Measurements from ENCODE around the gene LTB4R. TPM values are rescaled to one million over a fixed set of nuclear protein-coding genes. Genes with fewer than 3 reads are reported as not detected.

Gene LTB4R, protein sequence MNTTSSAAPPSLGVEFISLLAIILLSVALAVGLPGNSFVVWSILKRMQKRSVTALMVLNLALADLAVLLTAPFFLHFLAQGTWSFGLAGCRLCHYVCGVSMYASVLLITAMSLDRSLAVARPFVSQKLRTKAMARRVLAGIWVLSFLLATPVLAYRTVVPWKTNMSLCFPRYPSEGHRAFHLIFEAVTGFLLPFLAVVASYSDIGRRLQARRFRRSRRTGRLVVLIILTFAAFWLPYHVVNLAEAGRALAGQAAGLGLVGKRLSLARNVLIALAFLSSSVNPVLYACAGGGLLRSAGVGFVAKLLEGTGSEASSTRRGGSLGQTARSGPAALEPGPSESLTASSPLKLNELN
- 1.4 and 2.2 TPM in 2 replicates for total RNA-seq

DNA sequence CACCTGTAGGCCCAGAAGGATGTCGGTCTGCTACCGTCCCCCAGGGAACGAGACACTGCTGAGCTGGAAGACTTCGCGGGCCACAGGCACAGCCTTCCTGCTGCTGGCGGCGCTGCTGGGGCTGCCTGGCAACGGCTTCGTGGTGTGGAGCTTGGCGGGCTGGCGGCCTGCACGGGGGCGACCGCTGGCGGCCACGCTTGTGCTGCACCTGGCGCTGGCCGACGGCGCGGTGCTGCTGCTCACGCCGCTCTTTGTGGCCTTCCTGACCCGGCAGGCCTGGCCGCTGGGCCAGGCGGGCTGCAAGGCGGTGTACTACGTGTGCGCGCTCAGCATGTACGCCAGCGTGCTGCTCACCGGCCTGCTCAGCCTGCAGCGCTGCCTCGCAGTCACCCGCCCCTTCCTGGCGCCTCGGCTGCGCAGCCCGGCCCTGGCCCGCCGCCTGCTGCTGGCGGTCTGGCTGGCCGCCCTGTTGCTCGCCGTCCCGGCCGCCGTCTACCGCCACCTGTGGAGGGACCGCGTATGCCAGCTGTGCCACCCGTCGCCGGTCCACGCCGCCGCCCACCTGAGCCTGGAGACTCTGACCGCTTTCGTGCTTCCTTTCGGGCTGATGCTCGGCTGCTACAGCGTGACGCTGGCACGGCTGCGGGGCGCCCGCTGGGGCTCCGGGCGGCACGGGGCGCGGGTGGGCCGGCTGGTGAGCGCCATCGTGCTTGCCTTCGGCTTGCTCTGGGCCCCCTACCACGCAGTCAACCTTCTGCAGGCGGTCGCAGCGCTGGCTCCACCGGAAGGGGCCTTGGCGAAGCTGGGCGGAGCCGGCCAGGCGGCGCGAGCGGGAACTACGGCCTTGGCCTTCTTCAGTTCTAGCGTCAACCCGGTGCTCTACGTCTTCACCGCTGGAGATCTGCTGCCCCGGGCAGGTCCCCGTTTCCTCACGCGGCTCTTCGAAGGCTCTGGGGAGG is at the start of gene LTB4R:
TSS of gene LTB4R (plus strand) at position 857 of the 959 bp plus-strand sequence. CDS start 4,150 bp downstream, outside the sequence.

DNA sequence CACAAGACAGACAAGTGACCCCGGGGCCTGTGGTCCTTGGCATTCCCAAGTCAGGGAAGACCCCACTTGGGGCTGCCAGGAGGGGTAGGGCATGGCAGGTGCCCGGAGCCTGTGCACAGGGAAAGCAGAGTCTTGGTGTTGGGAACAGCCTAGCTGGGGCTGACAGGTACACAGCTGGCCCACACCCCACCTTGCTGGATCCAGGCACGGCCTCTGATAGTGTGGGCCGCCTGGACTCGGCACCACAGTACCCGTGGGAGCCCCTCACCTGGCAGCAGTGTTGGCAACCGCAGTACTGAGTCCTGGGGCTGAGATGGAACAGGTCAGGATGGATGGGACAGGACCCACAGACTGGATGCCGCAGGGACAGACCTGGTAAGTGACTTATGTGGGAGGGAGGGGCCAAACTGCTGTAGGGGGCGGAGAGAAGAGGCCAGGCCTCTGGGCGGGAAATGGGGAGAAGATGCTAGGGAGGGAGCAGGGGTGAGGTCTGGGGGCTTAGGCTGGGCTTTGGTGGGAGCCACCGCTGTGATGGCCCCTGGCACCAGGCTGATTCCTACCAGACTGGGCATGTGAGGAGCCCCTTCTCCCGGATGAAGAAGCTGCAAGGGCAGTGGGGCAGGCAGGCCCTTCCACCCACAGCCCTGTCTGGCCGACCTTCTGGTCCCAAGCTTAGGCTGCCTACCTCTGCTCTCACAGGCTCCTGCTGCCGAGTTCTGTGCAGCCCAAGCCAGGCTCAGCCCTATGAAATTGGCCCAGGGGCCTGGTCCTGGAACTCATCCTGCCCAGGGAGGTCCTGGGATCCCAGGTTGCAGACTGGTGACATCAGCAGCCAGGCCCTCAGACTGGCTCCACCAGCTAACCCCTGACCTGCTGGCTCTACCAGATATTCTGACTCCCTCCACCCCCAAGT is 48.2 kb upstream of the LTB4R start, which contains the start of gene TGM1:
TSS of gene TGM1 (minus strand) at position 357 of the 913 bp plus-strand sequence. CDS start 825 bp downstream, outside the sequence.

DNA sequence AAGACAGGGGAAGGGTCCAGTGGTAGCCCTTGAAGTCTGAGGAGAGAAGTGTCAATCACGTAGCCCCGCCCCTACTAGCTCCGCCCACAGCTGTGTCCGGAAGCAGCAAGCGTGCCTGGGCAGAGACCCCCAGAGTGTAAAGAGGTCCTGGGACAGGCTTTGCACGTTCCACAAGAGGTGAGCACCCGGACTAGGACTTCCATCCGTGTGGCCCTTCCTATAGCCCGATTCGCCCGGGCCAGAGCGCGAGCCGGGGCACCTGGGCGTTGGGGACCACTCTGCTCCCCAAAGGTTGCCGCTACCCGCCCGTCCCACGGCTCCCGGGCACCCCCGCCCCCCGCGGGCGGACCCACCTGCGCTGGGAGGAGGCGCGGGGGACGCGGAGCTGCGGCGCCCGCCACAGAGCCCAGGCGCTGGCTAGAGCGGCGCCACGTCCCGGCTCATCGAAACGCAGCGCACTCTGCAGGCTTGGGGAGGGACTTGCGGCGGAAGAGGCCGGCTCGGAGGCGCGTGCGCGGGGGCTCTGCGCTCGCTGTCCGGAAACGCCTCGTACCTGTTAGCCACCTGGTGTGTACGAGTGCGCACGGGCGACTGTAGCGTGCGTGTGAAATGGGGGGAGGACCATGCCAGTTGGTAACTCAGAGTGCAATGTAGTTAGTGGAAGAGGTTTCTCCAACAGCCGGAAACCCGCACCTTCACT is 40.0 kb upstream of the LTB4R start, which contains the start of gene RABGGTA:
TSS of gene RABGGTA (minus strand) at position 464 of the 700 bp plus-strand sequence. CDS start 482 bp downstream, outside the sequence.

DNA sequence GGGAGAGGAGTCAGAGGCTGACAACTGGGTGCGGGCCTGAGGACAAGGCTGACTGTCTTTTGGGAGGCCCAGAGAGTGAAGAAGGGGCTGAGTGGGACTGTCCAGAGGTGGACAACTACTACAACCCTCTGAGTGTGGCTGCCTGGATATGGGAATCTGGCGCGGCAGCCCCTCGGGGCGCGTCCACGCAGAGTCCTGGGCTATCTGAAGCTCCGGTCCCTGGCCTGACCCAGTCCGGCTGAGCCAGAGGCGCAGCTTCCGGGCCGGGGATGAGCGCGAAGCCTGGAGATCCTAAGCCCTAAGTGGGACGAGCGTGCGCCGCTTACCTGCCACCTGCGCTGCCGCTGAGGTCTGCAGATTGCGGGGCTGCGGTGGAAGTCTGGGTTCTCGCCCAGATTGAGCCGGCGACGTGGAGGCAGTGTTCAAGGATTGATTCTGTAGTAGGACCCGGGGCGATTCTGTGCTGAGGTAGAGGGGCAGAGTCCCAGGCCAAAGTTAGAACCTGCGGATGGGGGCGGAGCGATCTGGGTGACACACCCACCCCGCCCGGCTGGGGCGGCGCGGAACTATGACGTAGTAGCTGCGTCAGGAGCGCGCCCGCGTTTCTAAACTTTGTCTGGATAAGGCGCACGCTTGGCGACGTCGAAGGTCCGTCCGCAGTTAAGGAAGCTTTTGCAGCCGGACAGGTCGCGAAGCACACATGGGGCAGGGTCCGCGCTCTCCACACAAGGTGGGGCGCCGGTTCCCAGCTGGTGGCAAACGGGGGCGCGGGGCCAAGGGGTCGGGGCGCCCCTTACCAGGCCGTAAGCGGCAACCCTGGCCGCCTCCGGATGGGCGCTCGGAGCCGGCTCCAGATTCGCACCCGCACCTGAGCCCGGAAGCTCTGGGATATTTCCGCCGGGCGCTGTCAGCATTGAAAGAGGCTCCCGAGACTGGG is 11.8 kb upstream of the LTB4R start, which contains the start of the genes DHRS1 and NOP9:
TSS of gene DHRS1 (minus strand) at position 526 of the 937 bp plus-strand sequence. CDS start 674 bp downstream, outside the sequence.
TSS of gene NOP9 (plus strand) at position 596 of the 937 bp plus-strand sequence. CDS start at position 701, 105 bp downstream.

DNA sequence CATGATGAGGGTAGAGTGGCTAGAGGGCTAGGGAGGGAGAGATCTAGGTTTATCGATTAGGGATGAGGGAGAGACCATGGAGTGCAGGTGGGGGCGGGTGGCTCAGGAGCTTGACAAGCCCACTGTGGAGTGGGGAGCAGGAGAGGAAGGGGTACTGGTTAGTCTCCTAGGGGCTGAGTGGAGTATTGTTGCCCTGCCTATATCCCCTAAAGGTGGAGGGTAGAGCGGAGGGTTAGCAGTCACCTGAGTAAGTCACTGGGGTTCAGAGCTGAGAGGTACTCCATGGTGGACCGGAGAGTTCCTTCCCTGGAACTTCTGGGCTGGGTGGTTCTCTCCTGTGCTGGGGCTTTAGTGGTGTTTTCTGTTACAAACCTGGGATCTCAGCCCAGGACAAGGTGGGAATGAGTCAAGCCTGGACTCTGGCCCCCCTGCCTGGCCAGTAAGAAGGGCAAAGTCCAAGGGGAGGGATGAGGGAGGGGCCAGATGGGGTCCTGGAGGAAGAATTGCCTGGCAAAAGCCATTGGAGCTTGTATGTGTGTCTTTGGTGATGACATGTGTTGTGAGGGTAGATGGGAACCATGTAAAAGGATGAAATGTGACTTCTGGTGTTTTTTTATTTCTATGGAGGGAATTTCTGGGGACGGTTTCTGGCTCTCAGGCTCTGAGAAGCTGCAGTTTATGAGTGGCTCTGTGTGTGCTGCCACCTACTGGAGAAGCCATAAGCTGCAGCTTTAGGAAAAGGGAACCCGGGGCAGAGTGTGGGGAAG is 3.5 kb upstream of the LTB4R start, which contains the start of gene CIDEB:
TSS of gene CIDEB (minus strand) at position 403 of the 767 bp plus-strand sequence. CDS start at position 284, 119 bp downstream.

DNA sequence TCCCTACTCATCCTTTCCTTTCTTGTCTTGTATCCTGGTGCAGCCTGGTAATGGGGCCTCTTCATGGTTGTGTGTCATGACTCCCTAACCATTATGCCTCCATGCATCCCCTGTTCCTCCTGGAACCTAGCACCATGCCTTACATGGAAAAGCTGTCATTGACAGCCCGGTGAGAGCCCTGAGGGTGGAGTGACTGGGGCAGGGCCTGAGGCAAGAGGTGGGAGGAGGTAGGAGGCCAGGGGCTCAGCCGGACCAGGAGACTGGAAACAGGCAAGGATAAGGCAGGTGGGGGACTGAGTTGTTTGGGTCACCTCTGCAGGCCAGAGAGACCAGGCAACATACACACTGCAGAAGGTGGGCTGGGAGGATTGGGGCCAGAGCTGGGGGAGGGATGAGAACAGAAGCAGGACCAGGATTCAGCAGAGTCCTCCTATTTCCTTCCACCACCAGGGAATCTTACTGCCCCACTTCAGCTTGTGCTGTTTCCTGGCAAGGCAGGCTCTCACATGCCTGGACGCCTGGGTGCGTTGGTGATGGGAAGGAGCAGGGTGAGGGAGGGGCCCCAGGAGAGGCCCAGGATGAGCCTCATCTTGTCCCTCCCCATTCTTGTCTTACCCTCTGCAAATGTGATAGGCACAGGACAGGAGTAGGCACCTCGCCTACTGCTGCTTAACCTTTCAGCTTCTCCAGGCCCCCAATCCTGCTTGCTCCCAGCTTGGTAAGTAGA is 1.6 kb upstream of the LTB4R start, which contains the start of gene LTB4R2:
TSS of gene LTB4R2 (plus strand) at position 603 of the 727 bp plus-strand sequence. CDS start 525 bp downstream, outside the sequence.

DNA sequence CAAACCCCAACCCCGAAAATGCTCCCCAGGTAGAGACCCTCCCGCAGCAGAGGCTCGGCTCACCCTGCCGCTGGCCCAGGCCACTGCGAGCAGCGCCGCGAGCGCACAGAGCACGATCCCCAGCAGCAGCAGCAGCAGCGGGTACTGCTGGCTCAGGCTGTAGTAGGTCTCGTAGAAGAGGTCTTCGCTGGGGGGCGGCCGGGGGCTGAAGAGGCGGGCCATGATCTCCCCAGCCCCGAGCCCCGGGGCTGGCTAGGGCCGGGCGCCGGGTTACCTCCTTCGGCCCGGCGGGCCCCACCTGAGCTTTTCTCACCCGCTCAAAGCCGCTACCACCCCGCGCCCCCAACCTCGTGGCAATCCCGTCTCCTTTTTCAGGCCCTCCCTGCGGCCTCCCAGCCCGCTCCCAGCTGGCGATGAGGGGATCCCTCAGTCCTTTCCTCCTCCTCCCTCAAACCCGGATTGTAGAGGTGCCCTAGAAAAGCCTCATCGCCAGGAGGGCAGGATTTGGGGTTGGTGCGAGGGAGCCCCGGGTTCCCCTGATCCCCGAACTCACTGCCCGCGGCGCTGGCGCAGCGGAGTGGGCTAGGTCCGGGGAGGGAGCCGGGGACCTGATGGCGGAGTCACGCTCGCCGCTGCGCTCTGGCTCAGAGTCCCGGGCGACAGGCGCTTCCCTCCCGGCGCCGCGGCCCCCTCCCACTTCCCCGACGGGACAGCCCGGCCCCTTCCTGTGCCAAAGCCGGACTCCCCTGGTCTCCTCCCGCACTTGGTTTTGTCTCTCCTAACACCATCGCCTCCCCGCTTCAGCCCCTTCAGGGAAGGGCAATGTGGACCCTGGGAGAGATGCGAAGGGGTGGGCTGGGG is 23.4 kb downstream of the LTB4R start, which contains the start of gene ADCY4:
TSS of gene ADCY4 (minus strand) at position 641 of the 861 bp plus-strand sequence. CDS start at position 222, 419 bp downstream.

DNA sequence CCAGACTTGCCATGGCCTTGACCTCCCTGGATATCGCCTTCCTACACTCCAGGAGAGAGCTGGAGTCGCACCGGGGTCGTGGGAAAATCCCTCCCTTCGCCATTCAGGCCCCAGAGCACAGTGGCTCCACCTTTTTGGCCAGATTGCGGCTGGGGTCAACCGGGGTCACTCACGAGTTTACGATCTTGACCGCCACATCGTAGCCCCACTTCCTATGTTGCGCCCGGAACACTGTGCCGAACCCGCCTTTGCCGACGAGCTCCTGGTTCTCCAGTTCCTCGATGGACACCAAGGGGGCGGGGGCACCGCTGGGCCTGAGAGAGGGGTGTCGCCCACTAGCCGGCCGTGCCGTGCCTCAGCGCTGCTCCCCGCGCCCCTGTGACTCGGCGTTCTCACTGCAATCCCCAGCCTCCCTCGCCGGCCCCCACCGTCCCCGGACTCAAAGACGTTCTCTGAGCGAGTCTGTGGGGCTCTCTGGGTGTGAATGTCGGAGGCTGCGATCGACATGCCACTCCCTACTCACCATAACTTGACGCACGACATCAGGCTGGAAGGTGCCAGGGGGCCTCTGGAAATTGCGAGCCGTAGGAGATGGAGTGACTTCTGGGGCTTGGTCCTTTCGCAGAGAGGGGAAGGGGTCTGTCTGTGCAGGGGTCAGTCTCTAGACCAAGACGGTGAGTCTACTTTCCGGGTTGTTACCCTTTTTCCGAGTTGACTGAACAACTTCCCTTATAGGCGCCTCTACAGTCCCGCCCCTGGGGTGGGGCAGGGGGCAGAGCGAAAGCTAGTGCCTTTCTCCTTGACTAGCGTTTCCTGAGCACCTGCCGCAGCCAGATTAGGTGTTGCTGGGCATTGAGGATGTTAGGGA is 28.2 kb downstream of the LTB4R start, which contains the start of gene RIPK3:
TSS of gene RIPK3 (minus strand) at position 708 of the 868 bp plus-strand sequence. CDS start at position 543, 165 bp downstream.

Small RNA genes lying within 50 kb of the gene (small RNA-seq; reads per million reads assigned to genes)
- not detected for gene RF00026

Other genes starting within 250 kb of the LTB4R start
- gene CPNE6, start 239.9 kb upstream of the LTB4R start, total RNA-seq: not detected in 2 replicates
- 10.3 and 13.9 TPM in 2 replicates for gene PCK2, start 217.2 kb upstream of the LTB4R start, total RNA-seq
- gene DCAF11, start 196.7 kb upstream of the LTB4R start, total RNA-seq: 44.5 and 46.1 TPM in 2 replicates
- 0.78 and 1.1 TPM in 2 replicates for gene NRL, start 196.6 kb upstream of the LTB4R start, total RNA-seq
- 0.37 TPM in 1 of 2 replicates, not detected in the other for gene FITM1, start 180.8 kb upstream of the LTB4R start, total RNA-seq
- gene PSME1, start 175.3 kb upstream of the LTB4R start, total RNA-seq: 62.9 and 93.7 TPM in 2 replicates
- 12.1 and 13.3 TPM in 2 replicates for gene EMC9, start 169.9 kb upstream of the LTB4R start, total RNA-seq
- gene PSME2, start 164.9 kb upstream of the LTB4R start, total RNA-seq: 72.1 and 87.5 TPM in 2 replicates
- 40.8 and 43.8 TPM in 2 replicates for gene RNF31, start 164.0 kb upstream of the LTB4R start, total RNA-seq
- gene IRF9, start 150.2 kb upstream of the LTB4R start, total RNA-seq: 38.3 and 59.5 TPM in 2 replicates
- 1.8 TPM in 2 replicates for gene REC8, start 139.4 kb upstream of the LTB4R start, total RNA-seq
- gene IPO4, start 122.7 kb upstream of the LTB4R start, total RNA-seq: 74.6 and 97.4 TPM in 2 replicates
- 53.2 and 56.2 TPM in 2 replicates for gene TM9SF1, start 116.1 kb upstream of the LTB4R start, total RNA-seq
- under 0.01 and 0.20 TPM in 2 replicates for gene TSSK4, start 105.8 kb upstream of the LTB4R start, total RNA-seq
- 10.0 and 10.3 TPM in 2 replicates for gene CHMP4A, start 98.0 kb upstream of the LTB4R start, total RNA-seq
- gene MDP1, start 95.4 kb upstream of the LTB4R start, total RNA-seq: 10.8 and 14.7 TPM in 2 replicates
- 84.3 and 102 TPM in 2 replicates for gene NEDD8, start 79.1 kb upstream of the LTB4R start, total RNA-seq
- gene GMPR2, start 78.6 kb upstream of the LTB4R start, total RNA-seq: 54.2 and 64.3 TPM in 2 replicates
- gene TINF2, start 68.9 kb upstream of the LTB4R start, total RNA-seq: 37.7 and 46.3 TPM in 2 replicates
- gene TGM1, start 48.3 kb upstream of the LTB4R start, total RNA-seq: 0.78 and 1.1 TPM in 2 replicates
- gene RABGGTA, start 39.9 kb upstream of the LTB4R start, total RNA-seq: 22.4 and 30.1 TPM in 2 replicates
- gene DHRS1, start 11.7 kb upstream of the LTB4R start, total RNA-seq: 10.0 and 16.2 TPM in 2 replicates
- gene NOP9, start 11.7 kb upstream of the LTB4R start, total RNA-seq: 19.1 and 27.2 TPM in 2 replicates
- gene CIDEB, start 3.5 kb upstream of the LTB4R start, total RNA-seq: 1.2 and 2.2 TPM in 2 replicates
- 5.3 and 5.5 TPM in 2 replicates for gene LTB4R2, start 1.4 kb upstream of the LTB4R start, total RNA-seq
- gene ADCY4, start 23.6 kb downstream of the LTB4R start, total RNA-seq: 3.7 and 11.5 TPM in 2 replicates
- 3.7 TPM in 2 replicates for gene RIPK3, start 28.5 kb downstream of the LTB4R start, total RNA-seq
- 53.3 and 54.0 TPM in 2 replicates for gene NFATC4, start 56.7 kb downstream of the LTB4R start, total RNA-seq
- gene NYNRIN, start 87.5 kb downstream of the LTB4R start, total RNA-seq: 3.9 and 4.8 TPM in 2 replicates
- 1.4 and 4.4 TPM in 2 replicates for gene CBLN3, start 118.2 kb downstream of the LTB4R start, total RNA-seq
- gene KHNYN, start 118.5 kb downstream of the LTB4R start, total RNA-seq: 36.4 and 44.2 TPM in 2 replicates
- gene SDR39U1, start 131.3 kb downstream of the LTB4R start, total RNA-seq: 9.6 and 12.9 TPM in 2 replicates
- gene CMA1, start 196.8 kb downstream of the LTB4R start, total RNA-seq: not detected in 2 replicates

Measured in subcutaneous preadipocyte (primary cell).